GM12875 (cell line): ENCODE data around the gene MIOS.

Source experiments
- H3K4me3 ChIP-seq: one replicate; pipeline ENCODE4 v1.5.1; 2011; ENCODE audit warnings: low read depth, low read length, control low read depth
- CTCF ChIP-seq: IDR thresholded peaks from 2 replicates; pipeline ENCODE4 v1.5.1; 2011; ENCODE audit warnings: low read depth, mild to moderate bottlenecking, control low read depth, inconsistent platforms, low read length, moderate library complexity, borderline replicate concordance; ENCODE audit not compliant: insufficient read depth

Gene MIOS

DNA sequence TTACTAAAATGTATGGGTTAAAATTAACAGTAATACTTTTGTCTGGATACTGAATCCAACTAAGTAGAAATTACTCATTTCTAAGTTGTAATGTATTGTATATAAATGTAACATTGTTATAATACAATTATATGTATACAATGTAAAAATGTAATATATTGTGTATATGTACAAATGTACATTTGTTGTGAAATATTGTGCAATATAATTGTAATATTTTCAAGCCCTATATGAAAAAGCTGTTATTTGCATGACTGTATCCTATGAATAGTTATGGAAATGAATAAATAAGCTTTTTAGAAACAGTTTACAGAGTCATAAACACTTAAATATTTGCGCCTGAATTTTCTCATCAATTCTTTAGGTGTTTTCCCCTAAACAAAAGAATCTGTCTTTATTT, 53.6 kb downstream of the MIOS start:
- H3K4me3 ChIP-seq, result no peak overlapping the region
- TF ChIP-seq CTCF, result no peak

DNA sequence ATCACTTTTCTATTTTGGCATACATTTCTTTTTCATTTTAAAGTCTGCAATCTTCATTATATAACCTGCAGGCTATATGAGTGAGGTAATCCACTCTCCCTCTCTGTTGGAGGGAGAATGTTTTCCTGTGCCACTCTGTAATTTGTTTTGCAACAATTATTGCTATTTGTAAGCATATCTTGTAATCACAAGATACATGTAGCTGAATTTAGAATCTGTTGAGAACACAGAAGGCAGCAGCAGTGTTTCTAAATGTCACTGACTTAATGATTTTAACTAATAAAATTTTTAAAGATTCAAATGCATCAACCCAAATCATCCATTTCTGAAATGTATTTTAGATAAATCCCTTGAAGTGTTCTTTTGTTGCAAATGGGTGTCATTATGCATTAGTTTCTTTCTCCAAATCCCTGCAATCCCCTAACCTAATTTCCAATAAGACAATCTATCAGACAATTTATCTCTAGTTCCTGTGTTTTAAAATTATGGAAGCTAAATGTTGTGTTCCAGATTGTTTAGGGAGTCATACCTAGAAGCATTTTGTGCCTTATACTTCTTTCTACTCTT, 54.0 kb downstream of the MIOS start:
- no peak for TF ChIP-seq CTCF
- H3K4me3 ChIP-seq, result no peak overlapping the region

DNA sequence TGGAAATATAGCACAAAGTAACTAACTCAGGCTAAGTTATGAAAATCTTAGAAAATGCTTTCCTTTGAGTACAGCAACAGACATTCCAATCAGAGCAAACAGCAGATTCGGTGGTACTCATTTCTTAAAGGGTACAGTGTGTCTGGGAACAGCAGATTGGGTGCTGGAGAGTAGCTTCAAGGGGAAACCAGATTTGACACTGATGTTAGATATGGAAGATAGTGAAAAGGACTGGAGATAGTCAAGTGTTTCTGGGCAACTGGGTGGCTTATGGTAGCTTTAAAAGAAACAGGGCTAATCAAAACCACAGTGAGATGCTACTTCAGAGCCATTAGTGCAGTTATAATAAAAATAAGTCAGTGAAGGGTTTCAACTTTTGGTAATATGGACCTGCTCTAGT, 61.8 kb downstream of the MIOS start:
- TF ChIP-seq CTCF, result no peak
- H3K4me3 ChIP-seq, result no peak overlapping the region

DNA sequence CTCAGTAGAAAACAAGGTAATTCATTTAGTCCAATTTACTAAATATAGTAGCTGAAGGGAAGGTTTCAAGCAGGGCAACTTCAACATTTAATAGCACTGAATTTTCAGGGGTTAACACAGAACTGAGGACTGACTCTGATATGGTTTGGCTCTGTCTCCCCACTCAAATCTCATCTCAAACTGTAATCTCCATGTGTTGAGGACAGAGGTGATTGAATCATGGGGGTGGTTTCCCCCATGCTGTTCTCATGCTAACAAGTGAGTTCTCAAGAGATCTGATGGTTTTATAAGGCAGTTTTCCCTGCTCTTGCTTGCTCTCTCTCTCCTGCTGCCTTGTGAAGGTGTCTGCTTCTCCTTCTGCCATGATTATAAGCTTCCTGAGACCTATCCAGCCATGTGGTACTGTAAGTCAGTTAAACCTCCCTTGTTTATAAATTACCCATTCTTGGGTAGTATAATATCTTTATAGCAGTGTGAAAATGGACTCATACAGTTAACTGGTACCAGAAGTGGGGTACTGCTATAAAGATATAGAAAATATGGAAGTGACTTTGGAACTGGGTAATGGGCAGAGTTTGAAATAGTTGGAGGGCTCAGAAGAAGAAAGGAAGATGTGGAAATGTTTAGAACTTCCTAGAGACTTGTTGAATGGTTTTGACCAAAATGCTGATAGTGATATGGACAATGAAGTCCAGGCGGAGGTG, 64.1 kb downstream of the MIOS start:
- TF ChIP-seq CTCF, result no peak
- no peak overlapping the region for H3K4me3 ChIP-seq

GRCh38 chr7:7639421-7639820, 72.7 kb downstream of the MIOS start:
- TF ChIP-seq CTCF, result no peak
- peak overlapping the region; percentile 67 for H3K4me3 ChIP-seq

- peak overlapping the region; percentile 67 for H3K4me3 ChIP-seq
- no peak for TF ChIP-seq CTCF
Measured at GRCh38 chr7:7639847-7640220, 73.2 kb downstream of the MIOS start.
